ENCODE results near the gene HNRNPA2B1.
"Not testable (repeated sequence)": the region's sequence is repeated elsewhere in the genome, so short reads cannot be mapped to it uniquely, and the experiment has no call there.

The HNRNPA2B1 gene

GRCh38 chr7:26187380-26188205 is 13.0 kb downstream of the HNRNPA2B1 start:
- Histone ChIP-seq H3K9me3 (no peaks in the 10 kb centered on the region), H3K27me3 (peaks cover 3% of the 10 kb centered on the region), H3K36me3 (peaks cover 56% of the 10 kb centered on the region), H3K4me1 (peaks cover 3% of the 10 kb centered on the region), H3K4me3 (ENCODE audit: low read depth, low read length) (no peak overlapping the region)
- no peak for TF ChIP-seq CTCF (IDR thresholded peaks at IDR 0.05; ENCODE audit: low read depth, low read length)
- DNase-seq: no peak

GRCh38 chr7:26186364-26187311 is 13.9 kb downstream of the HNRNPA2B1 start:
- H3K4me1 ChIP-seq: peaks cover 3% of the 10 kb centered on the region; the same call in 1 of the 2 replicates
- peaks cover 3% of the 10 kb centered on the region for H3K27me3 ChIP-seq
- no peak for TF ChIP-seq CTCF (IDR thresholded peaks at IDR 0.05; ENCODE audit: low read depth, low read length)
- no peak overlapping the region for H3K4me3 ChIP-seq (ENCODE audit: low read depth, low read length)
- H3K36me3 ChIP-seq: peaks cover 47% of the 10 kb centered on the region
- DNase-seq: no peak
- no peaks in the 10 kb centered on the region for H3K9me3 ChIP-seq

GRCh38 chr7:26185844-26186180 is 14.7 kb downstream of the HNRNPA2B1 start:
- DNase-seq: no peak
- peaks cover 3% of the 10 kb centered on the region for H3K27me3 ChIP-seq
- H3K4me3 ChIP-seq (ENCODE audit: low read depth, low read length): no peak overlapping the region
- peaks cover 39% of the 10 kb centered on the region for H3K36me3 ChIP-seq
- peaks cover 3% of the 10 kb centered on the region; the same call in 1 of the 2 replicates for H3K4me1 ChIP-seq
- no peak for TF ChIP-seq CTCF (IDR thresholded peaks at IDR 0.05; ENCODE audit: low read depth, low read length)
- no peaks in the 10 kb centered on the region for H3K9me3 ChIP-seq

DNA sequence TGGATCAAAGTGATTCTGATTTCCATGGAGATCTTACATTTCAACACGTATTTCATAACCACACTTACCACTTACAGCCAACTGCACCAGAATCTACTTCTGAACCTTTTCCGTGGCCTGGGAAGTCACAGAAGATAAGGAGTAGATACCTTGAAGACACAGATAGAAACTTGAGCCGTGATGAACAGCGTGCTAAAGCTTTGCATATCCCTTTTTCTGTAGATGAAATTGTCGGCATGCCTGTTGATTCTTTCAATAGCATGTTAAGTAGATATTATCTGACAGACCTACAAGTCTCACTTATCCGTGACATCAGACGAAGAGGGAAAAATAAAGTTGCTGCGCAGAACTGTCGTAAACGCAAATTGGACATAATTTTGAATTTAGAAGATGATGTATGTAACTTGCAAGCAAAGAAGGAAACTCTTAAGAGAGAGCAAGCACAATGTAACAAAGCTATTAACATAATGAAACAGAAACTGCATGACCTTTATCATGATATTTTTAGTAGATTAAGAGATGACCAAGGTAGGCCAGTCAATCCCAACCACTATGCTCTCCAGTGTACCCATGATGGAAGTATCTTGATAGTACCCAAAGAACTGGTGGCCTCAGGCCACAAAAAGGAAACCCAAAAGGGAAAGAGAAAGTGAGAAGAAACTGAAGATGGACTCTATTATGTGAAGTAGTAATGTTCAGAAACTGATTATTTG is 15.3 kb downstream of the HNRNPA2B1 start:
- no peak for TF ChIP-seq CTCF (IDR thresholded peaks at IDR 0.05; ENCODE audit: low read depth, low read length)
- DNase-seq: no peak
- Histone ChIP-seq H3K4me3 (ENCODE audit: low read depth, low read length) (no peak overlapping the region), H3K9me3 (no peaks in the 10 kb centered on the region), H3K4me1 (peaks cover 3% of the 10 kb centered on the region; the same call in 1 of the 2 replicates), H3K36me3 (peaks cover 33% of the 10 kb centered on the region), H3K27me3 (peaks cover 3% of the 10 kb centered on the region)

DNA sequence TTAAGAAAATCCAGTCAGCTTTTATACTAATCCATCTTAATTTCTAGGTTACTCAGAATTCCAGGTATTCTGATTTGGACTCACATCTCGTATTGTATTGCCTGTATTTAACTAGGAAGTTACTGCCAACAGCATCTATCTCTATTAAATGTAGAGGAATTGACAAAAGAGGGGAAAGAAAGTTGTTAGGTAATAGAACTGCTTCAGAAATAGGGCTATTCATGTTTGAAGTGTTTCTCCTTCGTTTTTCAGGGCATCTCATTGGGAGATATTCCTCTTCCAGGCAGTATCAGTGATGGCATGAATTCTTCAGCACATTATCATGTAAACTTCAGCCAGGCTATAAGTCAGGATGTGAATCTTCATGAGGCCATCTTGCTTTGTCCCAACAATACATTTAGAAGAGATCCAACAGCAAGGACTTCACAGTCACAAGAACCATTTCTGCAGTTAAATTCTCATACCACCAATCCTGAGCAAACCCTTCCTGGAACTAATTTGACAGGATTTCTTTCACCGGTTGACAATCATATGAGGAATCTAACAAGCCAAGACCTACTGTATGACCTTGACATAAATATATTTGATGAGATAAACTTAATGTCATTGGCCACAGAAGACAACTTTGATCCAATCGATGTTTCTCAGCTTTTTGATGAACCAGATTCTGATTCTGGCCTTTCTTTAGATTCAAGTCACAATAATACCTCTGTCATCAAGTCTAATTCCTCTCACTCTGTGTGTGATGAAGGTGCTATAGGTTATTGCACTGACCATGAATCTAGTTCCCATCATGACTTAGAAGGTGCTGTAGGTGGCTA is 16.1 kb downstream of the HNRNPA2B1 start:
- not testable (repeated sequence) for H3K27me3 ChIP-seq; DNase-seq; H3K4me3 ChIP-seq (ENCODE audit: low read depth, low read length); H3K9me3 ChIP-seq; H3K4me1 ChIP-seq
- peaks cover 25% of the 10 kb centered on the region for H3K36me3 ChIP-seq

All from BE2C (cell line).